Measurements from ENCODE around the gene PKHD1.

DNA sequence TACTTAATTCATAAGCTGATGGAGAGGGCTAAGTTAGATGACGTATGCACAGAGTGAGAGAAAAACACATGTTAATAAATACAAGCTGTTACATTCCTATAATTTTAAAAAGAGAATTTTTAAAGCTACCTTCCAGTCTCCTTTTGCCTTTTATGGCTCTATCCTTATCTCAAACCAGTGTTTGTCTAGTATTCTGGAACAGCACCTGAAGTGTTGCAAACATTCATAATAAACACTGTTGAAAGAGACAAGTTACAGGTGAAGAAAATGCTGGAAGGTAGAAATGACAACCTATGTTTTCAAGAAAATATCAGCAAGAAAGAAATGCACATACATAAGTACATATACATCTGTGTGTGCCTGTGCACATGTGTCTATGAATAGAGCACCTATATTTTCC is 409.1 kb downstream of the PKHD1 start:
- no peak for TF ChIP-seq POLR2A (IDR thresholded peaks at IDR 0.05; ENCODE audit: extremely low read depth, insufficient read length)
- TF ChIP-seq, protein P1, sequence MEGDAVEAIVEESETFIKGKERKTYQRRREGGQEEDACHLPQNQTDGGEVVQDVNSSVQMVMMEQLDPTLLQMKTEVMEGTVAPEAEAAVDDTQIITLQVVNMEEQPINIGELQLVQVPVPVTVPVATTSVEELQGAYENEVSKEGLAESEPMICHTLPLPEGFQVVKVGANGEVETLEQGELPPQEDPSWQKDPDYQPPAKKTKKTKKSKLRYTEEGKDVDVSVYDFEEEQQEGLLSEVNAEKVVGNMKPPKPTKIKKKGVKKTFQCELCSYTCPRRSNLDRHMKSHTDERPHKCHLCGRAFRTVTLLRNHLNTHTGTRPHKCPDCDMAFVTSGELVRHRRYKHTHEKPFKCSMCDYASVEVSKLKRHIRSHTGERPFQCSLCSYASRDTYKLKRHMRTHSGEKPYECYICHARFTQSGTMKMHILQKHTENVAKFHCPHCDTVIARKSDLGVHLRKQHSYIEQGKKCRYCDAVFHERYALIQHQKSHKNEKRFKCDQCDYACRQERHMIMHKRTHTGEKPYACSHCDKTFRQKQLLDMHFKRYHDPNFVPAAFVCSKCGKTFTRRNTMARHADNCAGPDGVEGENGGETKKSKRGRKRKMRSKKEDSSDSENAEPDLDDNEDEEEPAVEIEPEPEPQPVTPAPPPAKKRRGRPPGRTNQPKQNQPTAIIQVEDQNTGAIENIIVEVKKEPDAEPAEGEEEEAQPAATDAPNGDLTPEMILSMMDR (IDR thresholded peaks at IDR 0.05; ENCODE audit: low read depth, low read length), result no peak
- TF ChIP-seq, protein P2, sequence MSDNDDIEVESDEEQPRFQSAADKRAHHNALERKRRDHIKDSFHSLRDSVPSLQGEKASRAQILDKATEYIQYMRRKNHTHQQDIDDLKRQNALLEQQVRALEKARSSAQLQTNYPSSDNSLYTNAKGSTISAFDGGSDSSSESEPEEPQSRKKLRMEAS (IDR thresholded peaks at IDR 0.05; ENCODE audit: low read depth, low read length), result no peak
- TF ChIP-seq MYC (IDR thresholded peaks at IDR 0.05; ENCODE audit: low read depth, low read length), result no peak
